CD14-positive monocyte (primary cell): ENCODE data around the gene CNNM1. TPM values are rescaled to one million over a fixed set of nuclear protein-coding genes. Genes with fewer than 3 reads are reported as not detected.

Source experiments
- DNase-seq, 3 donors: peaks; one replicate each; pipeline ENCODE4 v3.0.0-alpha.2; 2011 to 2022
- H2AFZ ChIP-seq: 2 replicates; pipeline ENCODE4 v1.6.0; 2012; ENCODE audit warnings: mild to moderate bottlenecking, low read depth, low read length, inconsistent platforms; ENCODE audit not compliant: insufficient read depth, poor library complexity, severe bottlenecking
- H3K27ac ChIP-seq, 2 donors: 1 replicate in 1 of 2; 2 replicates in 1 of 2; pipeline ENCODE4 v1.5.1; 2012 to 2013; ENCODE audit warnings: low read length in 2 of 2, control low read depth in 1 of 2, inconsistent platforms in 1 of 2, low read depth in 1 of 2, mild to moderate bottlenecking in 1 of 2
- H3K27me3 ChIP-seq, 2 donors: one replicate each; pipeline versions ENCODE4 v1.6.0 to v1.6.1; 2011 to 2013; ENCODE audit warnings: low read length in 2 of 2; ENCODE audit not compliant: control insufficient read depth in 2 of 2, insufficient read depth in 2 of 2
- H3K36me3 ChIP-seq, 2 donors: replicated peaks in 1 of 2; 1 replicate in 1 of 2; 2 replicates in 1 of 2; pipeline versions ENCODE4 v1.5.1 to v1.6.1; 2012 to 2013; ENCODE audit warnings: low read length in 2 of 2, control low read depth in 1 of 2, inconsistent platforms in 1 of 2, mild to moderate bottlenecking in 1 of 2; ENCODE audit not compliant: insufficient read depth in 2 of 2, control insufficient read depth in 1 of 2
- H3K4me1 ChIP-seq, 2 donors: 1 replicate in 1 of 2; 2 replicates in 1 of 2; pipeline versions ENCODE4 v1.5.1 to v1.6.1; 2012 to 2013; ENCODE audit warnings: low read length in 2 of 2, control low read depth in 1 of 2, inconsistent platforms in 1 of 2, mild to moderate bottlenecking in 1 of 2, moderate library complexity in 1 of 2; ENCODE audit not compliant: insufficient read depth in 2 of 2, control insufficient read depth in 1 of 2
- H3K4me2 ChIP-seq: replicated peaks from 2 replicates; pipeline ENCODE3; 2012; ENCODE audit warnings: low read length, moderate library complexity, mild to moderate bottlenecking; ENCODE audit not compliant: poor library complexity, severe bottlenecking; ENCODE audit errors: extremely low read depth
- H3K4me3 ChIP-seq, 3 experiments: fragments of 200-600 bp in 1 of 3; sonication (generic) in 1 of 3; replicated peaks in 1 of 3; 1 replicate in 2 of 3; 2 replicates in 1 of 3; pipeline ENCODE4 v1.5.1; 2011 to 2013; ENCODE audit warnings: low read length in 3 of 3, mild to moderate bottlenecking in 3 of 3, control low read depth in 2 of 3, low read depth in 2 of 3, inconsistent platforms in 1 of 3, moderate library complexity in 1 of 3
- H3K79me2 ChIP-seq: 2 replicates; pipeline ENCODE4 v1.6.0; 2012; ENCODE audit warnings: mild to moderate bottlenecking, control low read depth, inconsistent platforms, low read length, moderate library complexity; ENCODE audit not compliant: insufficient read depth
- H3K9ac ChIP-seq: 2 replicates; pipeline ENCODE4 v1.6.0; 2017; ENCODE audit warnings: low read length, mild to moderate bottlenecking; ENCODE audit not compliant: insufficient read depth, poor library complexity, severe bottlenecking
- H3K9me3 ChIP-seq, 2 donors: replicated peaks in 1 of 2; 1 replicate in 1 of 2; 2 replicates in 1 of 2; pipeline versions ENCODE4 v1.5.1 to v1.6.1; 2012 to 2013; ENCODE audit warnings: low read length in 2 of 2, control low read depth in 1 of 2; ENCODE audit not compliant: control insufficient read depth in 1 of 2, insufficient read depth in 1 of 2
- H4K20me1 ChIP-seq: 2 replicates; pipeline ENCODE4 v1.6.0; 2012; ENCODE audit warnings: mild to moderate bottlenecking, low read length, control low read depth, moderate library complexity; ENCODE audit not compliant: insufficient read depth
- H3K27ac Mint-ChIP-seq, 7 donors: one replicate each; pipeline ENCODE4 v1.8.0; 2020; ENCODE audit warnings: mild to moderate bottlenecking in 7 of 7, mixed read lengths in 7 of 7, moderate library complexity in 6 of 7, inconsistent platforms in 2 of 7
- H3K27me3 Mint-ChIP-seq, 3 donors: one replicate each; pipeline ENCODE4 v1.8.0; 2021 to 2022; ENCODE audit warnings: low read depth in 3 of 3, mild to moderate bottlenecking in 3 of 3, mixed read lengths in 3 of 3, moderate library complexity in 3 of 3, inconsistent platforms in 1 of 3
- H3K36me3 Mint-ChIP-seq, 2 donors: one replicate each; pipeline ENCODE4 v1.8.0; 2020; ENCODE audit warnings: mixed read lengths in 2 of 2, inconsistent platforms in 1 of 2, mild to moderate bottlenecking in 1 of 2
- H3K4me1 Mint-ChIP-seq: one replicate; pipeline ENCODE4 v1.8.0; 2020; ENCODE audit warnings: mild to moderate bottlenecking, mixed read lengths
- H3K4me3 Mint-ChIP-seq, 2 donors: one replicate each; pipeline ENCODE4 v1.8.0; 2020; ENCODE audit warnings: mild to moderate bottlenecking in 2 of 2, mixed read lengths in 2 of 2, moderate library complexity in 1 of 2
- H3K9me3 Mint-ChIP-seq, 7 donors: one replicate each; pipeline ENCODE4 v1.8.0; 2020 to 2022; ENCODE audit warnings: mixed read lengths in 7 of 7, mild to moderate bottlenecking in 6 of 7, moderate library complexity in 6 of 7, inconsistent platforms in 2 of 7
- CTCF ChIP-seq: fragments of 200-600 bp; IDR thresholded peaks from one replicate; pipeline ENCODE4 v1.8.0; 2022; ENCODE audit warnings: antibody characterized with exemption, mild to moderate bottlenecking
- WGBS: methylation state at CpG from one replicate; pipeline ENCODE4 v1.1.5; 2013; ENCODE audit warnings: missing lambda C conversion rate; ENCODE audit not compliant: insufficient coverage; 5-methylcytosine and 5-hydroxymethylcytosine counted together
- intact Hi-C, 2 donors: fragments of 100-400 bp; cut with micrococcal nuclease; formaldehyde crosslinking; loops; one replicate each; pipeline versions ENCODE4 v1.15.0 to v1.15.1; 2023
- polyA plus RNA-seq, 3 donors: library from polyadenylated mRNA; depleted of rRNA in 1 of 3; unstranded in 2 of 3; stranded (reverse) in 1 of 3; fragments of 300-500 nt in 2 of 3; fragments of >200 nt in 1 of 3; fragmentation: Illumina TruSeq in 2 of 3; gene quantifications; 1 replicate in 2 of 3; 2 replicates in 1 of 3; pipeline ENCODE4 v1.2.3, GENCODE V29; 2012 to 2021

Gene CNNM1
- polyA plus RNA-seq, 3 donors = not detected

GRCh38 chr10:99318475-99318874, 10.7 kb upstream of the CNNM1 start:
- no peaks in the 10 kb centered on the region for H3K36me3 ChIP-seq
- H3K9ac ChIP-seq = no peak overlapping the region
- TF ChIP-seq CTCF = no peak
- H3K27me3 ChIP-seq = peaks cover 0 to 13% of the 10 kb centered on the region in 2 donors
- H3K27me3 Mint-ChIP-seq = peaks cover 3 to 15% (median 7%) of the 10 kb centered on the region in 3 donors
- H4K20me1 ChIP-seq = no peaks in the 10 kb centered on the region
- H3K4me2 ChIP-seq = no peak overlapping the region
- no peaks in the 10 kb centered on the region for H3K4me1 Mint-ChIP-seq
- peaks cover 0 to 9% of the 10 kb centered on the region in 2 donors for H3K9me3 ChIP-seq
- no peak overlapping the region for H3K27ac Mint-ChIP-seq
- no peak overlapping the region for H3K4me3 Mint-ChIP-seq
- H3K79me2 ChIP-seq = no peaks in the 10 kb centered on the region
- WGBS = 83% methylated on average over 1 of the region's 2 CpGs
- no peak overlapping the region for H3K4me3 ChIP-seq
- no peak overlapping the region for H2AFZ ChIP-seq
- no peak for DNase-seq
- H3K36me3 Mint-ChIP-seq = no peaks in the 10 kb centered on the region
- H3K4me1 ChIP-seq = no peaks in the 10 kb centered on the region
- intact Hi-C loops = no loop called here
- H3K27ac ChIP-seq = no peak overlapping the region
- peaks cover 0 to 10% (median 6%) of the 10 kb centered on the region in 7 donors for H3K9me3 Mint-ChIP-seq

GRCh38 chr10:99325281-99325680, 3.9 kb upstream of the CNNM1 start:
- H3K4me3 ChIP-seq = no peak overlapping the region
- H3K9me3 ChIP-seq = peaks cover 0 to 6% of the 10 kb centered on the region in 2 donors
- intact Hi-C loops = no loop called here
- Mint-ChIP-seq H3K27ac (no peak overlapping the region), H3K9me3 (peaks cover 2 to 10% (median 4%) of the 10 kb centered on the region in 7 donors), H3K4me1 (peaks cover under 1% of the 10 kb centered on the region), H3K27me3 (peaks cover 21 to 38% (median 26%) of the 10 kb centered on the region in 3 donors), H3K36me3 (no peaks in the 10 kb centered on the region), H3K4me3 (no peak overlapping the region)
- no peak overlapping the region for H3K9ac ChIP-seq
- H3K27me3 ChIP-seq = peaks cover 13 to 29% of the 10 kb centered on the region in 2 donors
- WGBS = no CpG with 5 or more reads among the region's 1 CpG
- no peak overlapping the region for H3K27ac ChIP-seq
- no peaks in the 10 kb centered on the region for H4K20me1 ChIP-seq
- no peak overlapping the region for H2AFZ ChIP-seq
- DNase-seq = no peak
- H3K79me2 ChIP-seq = no peaks in the 10 kb centered on the region
- TF ChIP-seq CTCF = no peak
- H3K36me3 ChIP-seq = no peaks in the 10 kb centered on the region
- H3K4me1 ChIP-seq = peaks cover 2 to 14% of the 10 kb centered on the region in 2 donors
- H3K4me2 ChIP-seq = no peak overlapping the region
